Embryonic facial prominence (tissue), 1 donor: ENCODE measurements around the gene CALHM2.

ENCODE experiments used
- DNase-seq: peaks from one replicate; pipeline ENCODE4 v3.0.0-alpha.2; 2016; ENCODE audit errors: extremely low spot score

CALHM2 gene

GRCh38 chr10:103476046-103476768, 24.0 kb upstream of the CALHM2 start:
- DNase-seq = no peak

GRCh38 chr10:103475437-103475836, 23.3 kb upstream of the CALHM2 start:
- no peak for DNase-seq

GRCh38 chr10:103474077-103474476, 21.9 kb upstream of the CALHM2 start:
- DNase-seq = no peak

- DNase-seq = no peak
These were observed 21.1 kb upstream of the CALHM2 start for GRCh38 chr10:103473261-103473671.

GRCh38 chr10:103472005-103472404, 19.8 kb upstream of the CALHM2 start:
- no peak for DNase-seq

- DNase-seq = no peak
These were observed 18.8 kb upstream of the CALHM2 start for GRCh38 chr10:103470761-103471653.

GRCh38 chr10:103469201-103469600, 17.0 kb upstream of the CALHM2 start:
- no peak for DNase-seq

- no peak for DNase-seq
These were observed 15.2 kb upstream of the CALHM2 start for GRCh38 chr10:103467406-103467805.

- no peak for DNase-seq
These were observed 14.6 kb upstream of the CALHM2 start for GRCh38 chr10:103466734-103467133.

GRCh38 chr10:103465411-103466179, 13.4 kb upstream of the CALHM2 start:
- DNase-seq = no peak

- DNase-seq = no peak
These were observed 11.3 kb upstream of the CALHM2 start for GRCh38 chr10:103463499-103463898.

GRCh38 chr10:103459615-103460014, 7.4 kb upstream of the CALHM2 start:
- no peak for DNase-seq

GRCh38 chr10:103458720-103459119, 6.5 kb upstream of the CALHM2 start, which contains the start of gene CALHM1:
Gene CALHM1 (minus strand): TSS chr10:103458900. CDS start chr10:103458751, 149 bp downstream.
- DNase-seq = no peak

GRCh38 chr10:103457896-103458583, 5.9 kb upstream of the CALHM2 start:
- DNase-seq = no peak

GRCh38 chr10:103457176-103457712, 5.1 kb upstream of the CALHM2 start:
- no peak for DNase-seq

GRCh38 chr10:103456074-103456660, 4.0 kb upstream of the CALHM2 start:
- no peak for DNase-seq

- DNase-seq = no peak
These were observed 3.1 kb upstream of the CALHM2 start for GRCh38 chr10:103455235-103455634.

- DNase-seq = no peak
These were observed 1.9 kb upstream of the CALHM2 start for GRCh38 chr10:103454026-103454425.

- DNase-seq = no peak
These were observed 498 bp upstream of the CALHM2 start for GRCh38 chr10:103452506-103453230.
